Measurements from ENCODE around the gene TAOK3.
"Not testable (repeated sequence)": the region's sequence is repeated elsewhere in the genome, so short reads cannot be mapped to it uniquely, and the experiment has no call there.

The TAOK3 gene

DNA sequence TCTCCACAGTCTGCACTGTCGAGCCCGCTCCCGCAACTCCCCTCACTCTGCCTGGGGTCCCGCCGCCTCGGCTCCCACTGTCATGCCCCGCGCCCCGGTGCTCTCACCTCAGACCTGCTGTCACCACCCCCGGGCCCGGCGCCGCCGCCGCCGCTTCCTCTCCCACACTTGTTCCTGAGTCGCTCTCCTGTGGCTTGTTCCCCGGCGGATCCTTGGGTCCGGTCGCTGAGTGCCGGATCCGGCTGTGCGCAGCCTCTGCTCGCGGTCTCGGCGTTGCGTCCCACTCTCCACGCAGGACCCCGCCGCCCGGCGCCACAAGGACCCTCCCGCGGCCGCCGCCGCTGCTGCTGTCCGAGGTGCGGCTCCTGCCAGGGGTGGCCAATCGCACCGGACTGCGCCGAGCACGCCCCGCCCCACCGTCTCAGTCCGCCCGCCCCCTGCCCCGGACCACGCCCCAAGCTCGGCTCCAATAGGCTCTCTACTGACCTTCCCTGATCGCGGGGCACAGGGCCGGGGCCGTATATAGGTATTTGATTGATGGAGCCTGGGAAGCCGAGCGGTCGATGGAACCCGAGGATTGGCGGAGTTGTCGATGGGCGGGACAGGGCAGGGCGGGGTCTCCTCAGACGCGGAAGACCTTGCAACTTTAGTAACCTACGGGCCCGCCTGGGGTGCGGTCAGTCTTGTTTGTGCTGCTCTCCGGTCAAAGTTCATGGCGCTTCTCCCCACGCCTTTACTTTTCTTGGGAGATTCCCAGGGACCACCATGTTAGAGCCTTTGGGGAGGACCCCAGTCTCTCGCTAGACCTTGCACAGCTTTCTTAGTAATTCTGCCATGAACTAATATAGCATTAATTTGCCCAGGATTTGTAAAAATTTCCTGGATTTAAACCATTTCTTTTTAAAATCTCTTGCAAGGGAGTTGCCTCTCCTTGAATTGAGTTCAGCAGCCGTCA lies at the start of gene TAOK3:
Gene TAOK3, minus strand, starts transcription at position 367 of the 955 bp plus-strand sequence. CDS start 117,340 bp downstream, outside the sequence.
- peaks cover 43% of the 10 kb centered on the region for H3K4me1 Mint-ChIP-seq
- H3K4me3 Mint-ChIP-seq: peak within 1 kb of the TSS; percentile 94
- DNase-seq (ENCODE audit: low spot score in 2 of 2) (peak; percentile 89 to 95), ATAC-seq (replicated peaks; ENCODE audit: extremely low read depth, poor library complexity, severe bottlenecking) (peak; percentile 90)
- peak within 1 kb of the TSS; percentile 90 for H3K27ac Mint-ChIP-seq (ENCODE audit: low read depth)
- no peaks in the 10 kb centered on the region for H3K27me3 Mint-ChIP-seq
- H3K9me3 Mint-ChIP-seq: no peaks in the 10 kb centered on the region
- peaks cover 16% of the 10 kb centered on the region for H3K36me3 Mint-ChIP-seq (ENCODE audit: insufficient read depth)

DNA sequence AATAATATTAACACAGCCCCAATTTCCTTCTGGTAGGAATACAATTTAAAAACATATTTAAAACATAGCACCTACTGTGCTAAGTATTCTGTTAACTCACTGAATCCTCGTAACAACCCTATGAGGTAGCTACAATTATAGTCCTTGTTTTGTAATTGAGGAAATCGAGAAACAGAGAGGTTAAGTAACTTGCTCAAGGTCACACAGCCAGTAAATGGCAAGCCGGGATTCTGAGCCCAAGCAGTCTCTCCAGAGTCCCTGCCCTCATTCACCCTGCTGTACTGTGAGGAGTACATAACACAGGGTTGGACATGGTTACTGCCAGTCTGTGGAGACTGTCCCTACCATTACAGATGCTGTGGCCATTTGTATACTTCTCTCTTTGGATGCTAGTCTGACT lies 48.0 kb upstream of the TAOK3 start:
- no peak overlapping the region for H3K27ac Mint-ChIP-seq (ENCODE audit: low read depth)
- no peaks in the 10 kb centered on the region for H3K9me3 Mint-ChIP-seq
- no peak for DNase-seq (ENCODE audit: low spot score in 2 of 2)
- ATAC-seq (replicated peaks; ENCODE audit: extremely low read depth, poor library complexity, severe bottlenecking): no peak
- no peak overlapping the region for H3K4me3 Mint-ChIP-seq
- peaks cover 12% of the 10 kb centered on the region for H3K4me1 Mint-ChIP-seq
- H3K36me3 Mint-ChIP-seq (ENCODE audit: insufficient read depth): peaks cover 11% of the 10 kb centered on the region
- H3K27me3 Mint-ChIP-seq: no peaks in the 10 kb centered on the region

DNA sequence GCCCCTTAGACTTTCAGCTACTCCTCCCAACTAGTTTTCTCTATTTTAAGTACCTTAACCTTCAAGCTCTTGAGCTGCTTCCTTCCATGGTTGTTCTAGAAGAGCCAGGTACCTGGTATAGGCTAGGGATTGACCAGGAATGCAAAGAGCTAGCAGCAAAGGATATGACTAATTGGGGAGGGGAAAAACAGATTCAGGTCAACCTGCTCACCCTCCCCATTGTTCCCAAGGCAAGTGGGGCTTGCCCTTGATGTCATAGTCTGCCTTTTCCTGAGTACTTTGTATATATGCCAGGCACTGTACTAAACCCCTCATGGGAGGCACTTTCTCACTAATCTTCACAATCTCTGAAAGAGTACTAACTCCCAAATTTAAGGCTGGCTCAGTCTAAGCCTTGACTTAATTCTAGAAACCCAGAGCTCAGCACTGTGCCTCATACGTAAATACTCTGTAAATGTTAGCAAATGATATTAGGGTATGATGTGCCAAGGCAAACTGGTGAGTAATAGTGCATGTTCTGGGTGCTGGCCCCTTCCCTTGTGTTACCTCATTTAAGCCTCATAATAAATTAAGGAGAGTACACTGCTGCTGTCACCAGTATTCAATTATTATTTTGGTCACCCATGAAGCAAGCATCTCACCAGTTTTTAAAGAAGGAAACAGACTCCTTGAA lies 45.8 kb upstream of the TAOK3 start:
- Mint-ChIP-seq H3K36me3 (ENCODE audit: insufficient read depth) (peaks cover 30% of the 10 kb centered on the region), H3K9me3 (no peaks in the 10 kb centered on the region), H3K27me3 (no peaks in the 10 kb centered on the region), H3K4me1 (peaks cover 5% of the 10 kb centered on the region), H3K27ac (ENCODE audit: low read depth) (no peak overlapping the region), H3K4me3 (no peak overlapping the region)
- ATAC-seq (replicated peaks; ENCODE audit: extremely low read depth, poor library complexity, severe bottlenecking) (no peak), DNase-seq (ENCODE audit: low spot score in 2 of 2) (no peak)

DNA sequence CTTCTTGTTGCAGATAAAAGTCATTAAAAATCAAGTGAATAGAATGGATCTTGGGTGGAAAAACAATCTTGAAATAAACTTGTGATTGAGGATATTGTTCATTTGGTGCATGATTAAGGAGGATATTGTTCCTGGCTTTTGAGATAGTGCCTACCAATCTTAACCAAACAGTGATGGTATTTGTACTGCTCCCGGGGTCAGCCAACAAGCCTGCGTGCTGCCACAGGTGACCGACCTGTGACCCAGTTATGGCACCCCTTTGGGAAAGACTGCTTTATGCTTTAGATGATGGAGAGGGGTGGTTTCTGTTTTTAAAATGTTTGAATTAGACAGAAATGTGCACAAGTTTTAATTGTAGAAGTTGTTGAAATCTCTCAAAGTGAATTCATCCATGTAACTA lies 45.2 kb upstream of the TAOK3 start:
- Mint-ChIP-seq H3K27ac (ENCODE audit: low read depth) (no peak overlapping the region), H3K4me3 (no peak overlapping the region), H3K36me3 (ENCODE audit: insufficient read depth) (peaks cover 36% of the 10 kb centered on the region), H3K4me1 (peaks cover 3% of the 10 kb centered on the region), H3K27me3 (no peaks in the 10 kb centered on the region), H3K9me3 (no peaks in the 10 kb centered on the region)
- ATAC-seq (replicated peaks; ENCODE audit: extremely low read depth, poor library complexity, severe bottlenecking) (no peak), DNase-seq (ENCODE audit: low spot score in 2 of 2) (no peak)

DNA sequence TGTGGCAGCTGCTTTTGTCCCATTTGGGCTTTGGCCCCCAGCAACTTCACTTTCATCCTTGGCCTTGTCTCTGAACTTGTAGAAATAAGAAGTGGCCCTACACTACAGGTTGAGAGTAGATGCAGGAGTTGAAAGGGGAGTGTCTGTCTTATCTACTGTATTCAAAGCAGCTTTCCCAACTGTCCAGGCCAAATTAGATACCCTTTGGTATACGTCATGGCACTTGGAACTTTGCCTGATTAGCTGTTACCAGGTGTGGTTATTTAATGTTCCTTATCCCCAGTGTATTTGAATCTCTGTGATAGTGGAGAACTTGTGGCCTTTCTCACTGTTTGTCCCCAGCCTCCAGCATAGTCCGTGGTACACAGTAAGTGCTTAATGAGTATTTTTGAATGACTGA lies 37.1 kb upstream of the TAOK3 start:
- no peak for DNase-seq (ENCODE audit: low spot score in 2 of 2)
- peaks cover 54% of the 10 kb centered on the region for H3K36me3 Mint-ChIP-seq (ENCODE audit: insufficient read depth)
- no peaks in the 10 kb centered on the region for H3K27me3 Mint-ChIP-seq
- H3K4me1 Mint-ChIP-seq: no peaks in the 10 kb centered on the region
- no peak overlapping the region for H3K27ac Mint-ChIP-seq (ENCODE audit: low read depth)
- no peak for ATAC-seq (replicated peaks; ENCODE audit: extremely low read depth, poor library complexity, severe bottlenecking)
- H3K9me3 Mint-ChIP-seq: no peaks in the 10 kb centered on the region
- H3K4me3 Mint-ChIP-seq: no peak overlapping the region

DNA sequence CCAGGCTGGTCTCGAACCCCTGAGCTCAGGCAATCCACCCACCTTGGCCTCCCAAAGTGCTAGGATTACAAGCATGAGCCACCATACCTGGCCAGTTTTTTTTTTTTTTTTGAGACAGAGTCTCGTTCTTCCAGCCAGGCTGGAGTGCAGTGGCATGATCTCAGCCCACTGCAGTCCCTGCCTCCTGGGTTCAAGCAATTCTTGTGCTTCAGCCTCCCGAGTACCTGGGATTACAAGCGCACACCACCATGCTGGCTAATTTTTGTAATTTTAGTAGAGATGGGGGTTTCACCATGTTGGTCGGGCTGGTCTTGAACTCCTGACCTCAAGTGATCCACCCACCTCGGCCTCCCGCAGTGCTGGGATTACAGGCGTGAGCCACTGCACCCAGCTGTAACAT lies 35.5 kb upstream of the TAOK3 start:
- H3K36me3 Mint-ChIP-seq (ENCODE audit: insufficient read depth): peaks cover 43% of the 10 kb centered on the region
- H3K9me3 Mint-ChIP-seq: not testable (repeated sequence)

DNA sequence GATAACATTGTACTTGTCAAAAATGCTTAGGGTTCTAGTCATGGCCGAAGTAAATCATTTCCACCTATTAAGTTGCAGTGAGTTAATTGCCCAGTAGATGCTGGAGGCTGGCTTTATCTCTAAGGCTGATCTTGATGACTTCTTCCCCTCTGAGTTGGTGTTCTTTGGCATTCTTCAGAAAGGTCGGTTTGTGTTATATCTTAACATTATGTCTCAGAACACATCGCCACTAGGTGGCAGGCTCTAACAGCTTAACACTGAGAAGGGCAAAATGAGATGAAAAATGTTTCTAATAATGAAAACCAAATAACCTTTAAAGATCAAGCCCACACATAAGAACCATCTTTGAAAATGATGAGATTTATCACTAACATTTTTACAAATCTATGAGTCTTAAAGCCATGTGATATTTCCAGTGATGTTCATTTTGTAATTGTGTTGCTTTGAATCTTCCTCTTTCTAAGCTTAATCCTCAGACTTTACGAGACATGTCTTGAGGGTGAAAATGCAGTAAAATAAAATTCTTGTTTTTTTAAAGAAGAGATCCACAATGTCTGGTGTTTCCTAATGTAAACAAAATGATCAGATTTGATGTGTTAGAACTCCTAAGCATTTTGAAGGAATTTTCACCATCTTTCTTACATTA lies 32.3 kb upstream of the TAOK3 start:
- Mint-ChIP-seq H3K4me1 (no peaks in the 10 kb centered on the region), H3K9me3 (no peaks in the 10 kb centered on the region), H3K27ac (ENCODE audit: low read depth) (no peak overlapping the region), H3K27me3 (no peaks in the 10 kb centered on the region), H3K4me3 (no peak overlapping the region), H3K36me3 (ENCODE audit: insufficient read depth) (peaks cover 48% of the 10 kb centered on the region)
- ATAC-seq (replicated peaks; ENCODE audit: extremely low read depth, poor library complexity, severe bottlenecking) (no peak), DNase-seq (ENCODE audit: low spot score in 2 of 2) (peak in 1 of 2 donors; percentile 17)

More for the DNA sequence above, 35.5 kb upstream of the TAOK3 start:
- ATAC-seq (replicated peaks; ENCODE audit: extremely low read depth, poor library complexity, severe bottlenecking); DNase-seq (ENCODE audit: low spot score in 2 of 2); H3K27ac Mint-ChIP-seq (ENCODE audit: low read depth); H3K27me3 Mint-ChIP-seq; H3K4me3 Mint-ChIP-seq; H3K4me1 Mint-ChIP-seq: not testable (repeated sequence)

DNA sequence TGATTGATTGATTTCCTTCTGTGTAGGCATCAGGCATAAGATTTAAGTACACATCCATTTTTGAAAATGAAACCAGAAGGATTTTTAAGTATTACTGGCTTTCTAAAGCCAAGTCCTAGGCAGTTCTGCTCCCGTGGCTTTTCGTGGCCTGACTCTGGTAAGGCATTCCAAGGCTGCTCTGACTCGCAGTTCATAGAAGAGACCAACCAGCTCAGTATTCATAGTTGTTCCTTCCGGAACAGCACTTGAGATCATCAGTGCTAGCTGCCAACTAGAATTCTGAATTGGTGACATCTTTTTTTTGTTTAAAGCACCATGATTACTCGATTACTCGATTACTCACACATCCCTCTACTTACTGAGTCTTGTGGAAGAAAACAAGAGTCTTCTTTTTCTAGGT lies 29.5 kb upstream of the TAOK3 start:
- DNase-seq (ENCODE audit: low spot score in 2 of 2) (no peak), ATAC-seq (replicated peaks; ENCODE audit: extremely low read depth, poor library complexity, severe bottlenecking) (no peak)
- H3K4me1 Mint-ChIP-seq: no peaks in the 10 kb centered on the region
- H3K27me3 Mint-ChIP-seq: no peaks in the 10 kb centered on the region
- H3K9me3 Mint-ChIP-seq: no peaks in the 10 kb centered on the region
- peaks cover 42% of the 10 kb centered on the region for H3K36me3 Mint-ChIP-seq (ENCODE audit: insufficient read depth)
- no peak overlapping the region for H3K4me3 Mint-ChIP-seq
- H3K27ac Mint-ChIP-seq (ENCODE audit: low read depth): no peak overlapping the region

DNA sequence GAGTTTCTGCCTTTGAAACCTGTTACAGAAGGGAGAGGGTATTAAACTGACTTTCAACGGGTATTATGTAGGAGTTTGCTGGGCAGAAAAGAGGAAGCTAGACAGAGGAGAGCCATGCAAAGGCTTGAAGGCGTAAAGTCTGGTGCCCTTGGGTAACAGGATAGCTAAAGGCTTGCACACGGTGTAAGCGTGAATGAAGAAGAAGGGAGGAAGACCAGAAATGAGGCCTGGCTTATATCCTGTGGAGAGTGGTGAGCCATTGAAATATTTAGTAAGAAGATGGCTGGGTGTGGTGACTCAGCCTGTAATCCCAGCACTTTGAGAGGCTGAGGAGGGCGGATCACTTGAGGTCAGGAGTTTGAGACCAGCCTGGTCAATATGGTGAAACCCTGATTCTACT lies 26.2 kb upstream of the TAOK3 start:
- no peak for DNase-seq (ENCODE audit: low spot score in 2 of 2)
- Mint-ChIP-seq H3K27me3 (no peaks in the 10 kb centered on the region), H3K36me3 (ENCODE audit: insufficient read depth) (peaks cover 40% of the 10 kb centered on the region), H3K27ac (ENCODE audit: low read depth) (peak overlapping the region; percentile 36), H3K4me3 (no peak overlapping the region), H3K4me1 (no peaks in the 10 kb centered on the region), H3K9me3 (no peaks in the 10 kb centered on the region)
- no peak for ATAC-seq (replicated peaks; ENCODE audit: extremely low read depth, poor library complexity, severe bottlenecking)

DNA sequence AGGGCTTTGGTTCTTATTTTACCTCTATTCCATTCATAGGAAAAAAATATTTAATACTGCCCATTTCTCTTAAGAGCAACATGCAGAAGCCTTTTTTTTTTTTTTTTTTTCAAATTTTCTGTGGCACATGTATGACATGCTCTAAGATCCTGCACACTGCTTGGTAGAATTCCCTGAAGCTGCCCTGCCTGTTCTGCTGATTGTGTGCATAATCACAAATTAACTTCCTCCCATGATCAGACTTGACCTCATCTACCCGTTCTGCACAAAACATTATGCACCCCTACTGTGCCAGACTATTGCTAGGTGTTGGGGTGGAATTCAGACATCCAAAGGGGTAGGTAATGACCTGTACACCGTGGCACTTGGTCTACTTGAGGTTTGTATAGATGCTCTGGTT lies 25.8 kb upstream of the TAOK3 start:
- Mint-ChIP-seq H3K27me3 (no peaks in the 10 kb centered on the region), H3K4me1 (no peaks in the 10 kb centered on the region), H3K36me3 (ENCODE audit: insufficient read depth) (peaks cover 42% of the 10 kb centered on the region), H3K27ac (ENCODE audit: low read depth) (peak overlapping the region; percentile 36), H3K9me3 (no peaks in the 10 kb centered on the region), H3K4me3 (no peak overlapping the region)
- ATAC-seq (replicated peaks; ENCODE audit: extremely low read depth, poor library complexity, severe bottlenecking) (no peak), DNase-seq (ENCODE audit: low spot score in 2 of 2) (no peak)

DNA sequence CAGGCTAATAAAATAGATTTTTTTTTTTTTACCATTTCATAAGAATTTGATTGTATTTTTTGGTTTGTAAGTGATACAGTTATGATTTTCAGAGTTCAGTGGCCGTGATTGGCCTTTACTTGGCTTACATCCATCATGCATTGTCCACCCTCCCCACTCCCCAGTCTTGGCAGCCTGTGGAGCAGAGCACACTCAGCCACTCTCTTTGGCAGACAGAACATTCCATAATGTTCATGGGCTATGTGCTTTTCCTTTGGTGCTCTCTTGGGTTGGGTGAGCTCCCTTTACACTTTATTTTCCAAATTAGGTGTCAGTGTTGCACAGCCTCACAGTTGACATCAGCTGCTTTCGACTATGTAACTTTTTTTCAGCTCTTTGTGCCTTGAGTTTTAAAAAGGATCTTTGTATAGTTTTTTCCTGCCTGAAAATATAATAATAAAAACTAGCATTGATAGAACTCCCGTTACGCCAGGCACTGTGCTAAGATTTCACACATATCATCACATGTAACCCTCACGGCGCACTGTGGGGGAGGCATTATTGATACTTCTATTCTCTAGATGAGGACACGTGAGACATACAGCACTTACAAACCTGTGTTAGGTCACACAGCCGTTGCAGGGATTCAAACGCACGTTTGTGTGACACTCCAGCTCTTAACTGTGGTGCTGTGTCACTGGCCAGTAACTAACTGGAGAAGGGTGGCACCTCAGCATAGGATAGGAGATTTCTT lies 25.2 kb upstream of the TAOK3 start:
- Mint-ChIP-seq H3K4me1 (no peaks in the 10 kb centered on the region), H3K9me3 (no peaks in the 10 kb centered on the region), H3K27ac (ENCODE audit: low read depth) (no peak overlapping the region), H3K36me3 (ENCODE audit: insufficient read depth) (peaks cover 39% of the 10 kb centered on the region), H3K4me3 (no peak overlapping the region), H3K27me3 (no peaks in the 10 kb centered on the region)
- DNase-seq (ENCODE audit: low spot score in 2 of 2) (no peak), ATAC-seq (replicated peaks; ENCODE audit: extremely low read depth, poor library complexity, severe bottlenecking) (no peak)

DNA sequence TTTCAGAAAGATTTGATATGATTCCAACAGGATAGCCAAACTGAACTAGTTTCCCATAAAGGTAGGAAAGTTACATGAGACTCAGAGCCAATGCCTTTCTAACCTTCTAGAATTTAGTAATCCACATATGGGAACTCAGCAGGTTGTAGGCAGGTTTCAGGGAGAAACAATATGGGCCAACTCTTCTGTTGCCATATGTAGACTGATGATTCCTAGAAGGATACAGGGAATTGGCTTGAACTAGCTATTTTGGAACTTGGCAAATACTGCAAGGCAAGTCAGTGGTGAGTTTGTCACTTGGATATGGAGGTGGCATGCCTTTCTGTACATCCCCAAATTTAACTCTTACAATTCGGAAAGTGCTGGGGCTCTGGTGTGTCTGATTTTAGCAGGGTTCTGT lies 19.1 kb upstream of the TAOK3 start:
- no peaks in the 10 kb centered on the region for H3K9me3 Mint-ChIP-seq
- no peak overlapping the region for H3K4me3 Mint-ChIP-seq
- DNase-seq (ENCODE audit: low spot score in 2 of 2) (no peak), ATAC-seq (replicated peaks; ENCODE audit: extremely low read depth, poor library complexity, severe bottlenecking) (no peak)
- H3K27ac Mint-ChIP-seq (ENCODE audit: low read depth): no peak overlapping the region
- H3K4me1 Mint-ChIP-seq: no peaks in the 10 kb centered on the region
- H3K36me3 Mint-ChIP-seq (ENCODE audit: insufficient read depth): peaks cover 46% of the 10 kb centered on the region
- H3K27me3 Mint-ChIP-seq: no peaks in the 10 kb centered on the region
